T-helper 1 cell treated with Interleukin-12 subunit alpha and Interleukin-12 subunit beta and Interleukin-4 antibody, amounts not matched to agents 30 ng/mL and 1 ng/mL, for 36 hours (primary cell): ENCODE measurements around the gene SERINC5. TPM values are rescaled to one million over a fixed set of nuclear protein-coding genes. Genes with fewer than 3 reads are reported as not detected.

Source experiments
- intact Hi-C: fragments of 100-400 bp; cut with micrococcal nuclease; formaldehyde crosslinking; loops from one replicate; pipeline ENCODE4 v1.15.1; 2024
- total RNA-seq: library from RNA; stranded (reverse); gene quantifications from 2 replicates; pipeline ENCODE4 v1.2.3, GENCODE V29; 2022

Gene SERINC5
- total RNA-seq, 1 donor from 2014 or later = 53.1 TPM

GRCh38 chr5:80147119-80147815, 108.6 kb downstream of the SERINC5 start:
- intact Hi-C loops = no loop called here

- intact Hi-C loops = no loop called here
These were observed 109.8 kb downstream of the SERINC5 start for GRCh38 chr5:80146046-80146445.

- intact Hi-C loops = no loop called here
These were observed 112.4 kb downstream of the SERINC5 start for GRCh38 chr5:80143491-80143890.

GRCh38 chr5:80142996-80143395, 112.9 kb downstream of the SERINC5 start:
- intact Hi-C loops = no loop called here

GRCh38 chr5:80141681-80142080, 114.2 kb downstream of the SERINC5 start:
- intact Hi-C loops = no loop called here

GRCh38 chr5:80141147-80141671, 114.6 kb downstream of the SERINC5 start:
- intact Hi-C loops = no loop called here

GRCh38 chr5:80140496-80140895, 115.4 kb downstream of the SERINC5 start:
- intact Hi-C loops = no loop called here

- intact Hi-C loops = loop anchor here (2.0 to 5.0 kb wide), 3 partner anchors 13 to 1163 kb away; partner anchors contain the start of gene ZCCHC9
These were observed 116.3 kb downstream of the SERINC5 start for GRCh38 chr5:80139466-80139972.

GRCh38 chr5:80138486-80138885, 117.4 kb downstream of the SERINC5 start:
- intact Hi-C loops = loop anchor here (2.0 to 5.0 kb wide), 3 partner anchors 14 to 1164 kb away; partner anchors contain the start of gene ZCCHC9

- intact Hi-C loops = loop anchor here (1.0 to 5.0 kb wide), 9 partner anchors 10 to 1166 kb away; partner anchors contain the start of genes MTX3, SERINC5 and ZCCHC9
These were observed 119.0 kb downstream of the SERINC5 start for GRCh38 chr5:80136798-80137197.

- intact Hi-C loops = loop anchor here (5.0 kb wide), 1 partner anchor 1167 kb away; the partner anchor contains the start of gene ZCCHC9
These were observed 121.0 kb downstream of the SERINC5 start for GRCh38 chr5:80134876-80135275.

- intact Hi-C loops = loop anchor here (10.0 kb wide), 1 partner anchor 626 kb away; no protein-coding TSS in a partner anchor
These were observed 126.7 kb downstream of the SERINC5 start for GRCh38 chr5:80129146-80129545.

- intact Hi-C loops = loop anchor here (10.0 kb wide), 1 partner anchor 627 kb away; no protein-coding TSS in a partner anchor
These were observed 127.7 kb downstream of the SERINC5 start for GRCh38 chr5:80128141-80128540.

GRCh38 chr5:80127116-80127552, 128.7 kb downstream of the SERINC5 start:
- intact Hi-C loops = loop anchor here (10.0 kb wide), 1 partner anchor 628 kb away; no protein-coding TSS in a partner anchor

GRCh38 chr5:80125962-80126480, 129.8 kb downstream of the SERINC5 start:
- intact Hi-C loops = loop anchor here (1.0 to 10.0 kb wide), 4 partner anchors 10 to 629 kb away; no protein-coding TSS in a partner anchor

- intact Hi-C loops = loop anchor here (10.0 kb wide), 1 partner anchor 630 kb away; no protein-coding TSS in a partner anchor
These were observed 130.6 kb downstream of the SERINC5 start for GRCh38 chr5:80125022-80125961.

- intact Hi-C loops = loop anchor here (10.0 kb wide), 1 partner anchor 630 kb away; no protein-coding TSS in a partner anchor
These were observed 131.5 kb downstream of the SERINC5 start for GRCh38 chr5:80124121-80124918.

GRCh38 chr5:80122579-80122978, 133.3 kb downstream of the SERINC5 start:
- intact Hi-C loops = loop anchor here (10.0 kb wide), 1 partner anchor 632 kb away; no protein-coding TSS in a partner anchor

- intact Hi-C loops = no loop called here
These were observed 136.5 kb downstream of the SERINC5 start for GRCh38 chr5:80119372-80119771.

GRCh38 chr5:80117446-80117845, 138.4 kb downstream of the SERINC5 start:
- intact Hi-C loops = loop anchor here (2.0 kb wide), 1 partner anchor 19 kb away; no protein-coding TSS in a partner anchor
